ENCODE data around the gene SCAF1. TPM values are rescaled to one million over a fixed set of nuclear protein-coding genes. Genes with fewer than 3 reads are reported as not detected.
"Not testable (repeated sequence)": the region's sequence is repeated elsewhere in the genome, so short reads cannot be mapped to it uniquely, and the experiment has no call there.

The SCAF1 gene
- total and polyA plus RNA-seq, 2 of the 13 experiments (the other 11 are each of a cell fraction or from before 2014, with no cell fraction given): 3.3 to 6.1 TPM

DNA sequence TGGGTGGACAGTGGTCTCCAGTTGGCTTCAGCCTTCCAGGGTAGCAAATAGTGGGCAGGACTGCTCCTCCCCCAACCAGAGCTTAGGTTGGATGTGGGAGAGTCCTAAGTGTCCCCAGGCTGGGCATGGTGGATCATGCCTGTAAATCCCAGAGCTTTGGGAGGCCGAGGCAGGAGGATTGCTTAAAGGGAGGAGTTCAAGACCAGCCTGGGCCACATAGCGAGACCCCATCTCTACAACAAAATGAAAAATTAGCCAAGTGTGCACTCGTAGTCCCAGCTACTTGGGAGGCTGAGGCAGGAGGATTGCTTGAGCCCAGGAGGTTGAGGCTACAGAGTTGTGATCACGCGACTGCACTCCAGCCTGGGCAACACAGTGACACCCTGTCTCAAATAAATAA lies 9.4 kb upstream of the SCAF1 start:
- ATAC-seq: no peak
- Histone ChIP-seq H4K20me1 (ENCODE audit: insufficient read depth, low read length) (no peaks in the 10 kb centered on the region), H3K4me2 (ENCODE audit: low read depth, low read length) (no peak overlapping the region), H3K9ac (ENCODE audit: insufficient read depth, low read depth, low read length) (no peak overlapping the region), H3K79me2 (ENCODE audit: insufficient read depth, low read length) (no peaks in the 10 kb centered on the region), H3K27ac (ENCODE audit: extremely low read length, insufficient read depth, low read length) (no peak overlapping the region), H3K4me3 (replicated peaks in 1 of 3; ENCODE audit: insufficient read depth in 1 of 3, low read depth in 2 of 3, low read length in 3 of 3) (no peak overlapping the region), H3K36me3 (replicated peaks in 1 of 2; ENCODE audit: control insufficient read depth in 1 of 2, insufficient read depth in 2 of 2, low read length in 2 of 2) (no peaks in the 10 kb centered on the region), H3K9me3 (ENCODE audit: low read length) (no peaks in the 10 kb centered on the region), H2AFZ (ENCODE audit: low read length) (no peak overlapping the region), H3K4me1 (ENCODE audit: insufficient read depth, low read length) (peaks cover 10% of the 10 kb centered on the region; the same call in 1 of the 2 replicates), H3K27me3 (ENCODE audit: control insufficient read depth in 1 of 2, insufficient read depth in 2 of 2, low read length in 2 of 2) (no peaks in the 10 kb centered on the region)
- ChIA-PET POLR2A (interaction anchor here (1.0 kb wide), 1 partner anchor 8 kb away, joined by 5 read pairs; no protein-coding TSS in a partner anchor), CTCF (ENCODE audit: low intra/inter-chr PET ratio, low total read pairs) (no interaction called here)
- no TSS peak for BruUV-seq (replicated peaks)
- no peak for FAIRE-seq
- peak; percentile 18; the same call in 1 of the 2 replicates for TF ChIP-seq ZMYM3 (CRISPR knock-in tag; IDR thresholded peaks at IDR 0.05)
- no peak for TF ChIP-seq ZNF644 (CRISPR knock-in tag; IDR thresholded peaks at IDR 0.05; ENCODE audit: low read depth)
- intact Hi-C loops (cut with micrococcal nuclease; ENCODE audit: unreplicated experiment) (no loop called here), in situ Hi-C loops (cut with HindIII; ENCODE audit: extremely low pct_ligation_motif_present, low pct_unique_long_range_greater_than_20kb) (no loop called here)
- DNase-seq (ENCODE audit: low spot score): no peak
- WGBS (ENCODE audit: low lambda C conversion rate): 91% methylated on average over 5 of the region's 5 CpGs

DNA sequence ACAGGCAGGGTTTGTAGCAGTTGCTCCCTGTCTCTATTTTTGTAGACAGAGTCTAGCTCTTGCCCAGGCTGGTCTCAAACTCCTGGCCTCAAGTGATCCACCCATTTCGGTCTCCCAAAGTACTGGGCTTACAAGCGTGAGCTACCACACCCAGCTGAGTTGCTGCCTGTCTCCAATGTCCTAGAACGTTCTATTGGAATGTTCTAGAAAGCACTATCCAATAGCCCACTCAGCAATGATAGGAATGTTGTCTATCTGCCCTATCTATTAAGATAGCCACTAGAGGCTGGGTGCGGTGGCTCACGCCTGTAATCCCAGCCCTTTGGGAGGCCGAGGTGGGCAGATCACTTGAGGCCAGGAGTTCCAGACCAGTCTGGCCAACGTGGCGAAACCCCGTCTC lies 8.7 kb upstream of the SCAF1 start:
- 85% methylated on average over 6 of the region's 9 CpGs for WGBS (ENCODE audit: low lambda C conversion rate)
- H3K79me2 ChIP-seq (ENCODE audit: insufficient read depth, low read length); POLR2A ChIA-PET; H3K4me3 ChIP-seq (replicated peaks in 1 of 3; ENCODE audit: insufficient read depth in 1 of 3, low read depth in 2 of 3, low read length in 3 of 3); CTCF ChIA-PET (ENCODE audit: low intra/inter-chr PET ratio, low total read pairs); H3K27me3 ChIP-seq (ENCODE audit: control insufficient read depth in 1 of 2, insufficient read depth in 2 of 2, low read length in 2 of 2); H3K4me2 ChIP-seq (ENCODE audit: low read depth, low read length); intact Hi-C loops (cut with micrococcal nuclease; ENCODE audit: unreplicated experiment); H3K9ac ChIP-seq (ENCODE audit: insufficient read depth, low read depth, low read length); BruUV-seq (replicated peaks); H3K36me3 ChIP-seq (replicated peaks in 1 of 2; ENCODE audit: control insufficient read depth in 1 of 2, insufficient read depth in 2 of 2, low read length in 2 of 2); in situ Hi-C loops (cut with HindIII; ENCODE audit: extremely low pct_ligation_motif_present, low pct_unique_long_range_greater_than_20kb); H3K27ac ChIP-seq (ENCODE audit: extremely low read length, insufficient read depth, low read length); FAIRE-seq; ATAC-seq; H3K9me3 ChIP-seq (ENCODE audit: low read length); H4K20me1 ChIP-seq (ENCODE audit: insufficient read depth, low read length); H2AFZ ChIP-seq (ENCODE audit: low read length); DNase-seq (ENCODE audit: low spot score): not testable (repeated sequence)
- H3K4me1 ChIP-seq (ENCODE audit: insufficient read depth, low read length): peaks cover 16% of the 10 kb centered on the region

All from HepG2 (cell line).